SK-N-MC (cell line): Measurements from ENCODE around the gene FOXF2.
"Not testable (repeated sequence)": the region's sequence is repeated elsewhere in the genome, so short reads cannot be mapped to it uniquely, and the experiment has no call there.

Experiments
- DNase-seq: peaks from one replicate; pipeline ENCODE4 v3.0.0-alpha.2; 2011; ENCODE audit warnings: low read depth, low spot score
- H3K27ac ChIP-seq: fragments of 200-600 bp; sonication (generic); 2 replicates; pipeline ENCODE4 v1.5.1; 2016; ENCODE audit warnings: mixed run types
- H3K36me3 ChIP-seq: fragments of 200-600 bp; sonication (generic); 2 replicates; pipeline ENCODE4 v1.6.1; 2017; ENCODE audit warnings: antibody characterized with exemption, low read length, mixed read lengths; ENCODE audit not compliant: insufficient read depth
- H3K4me3 ChIP-seq: fragments of 200-600 bp; sonication (generic); 2 replicates; pipeline ENCODE4 v1.5.1; 2016
- H3K9ac ChIP-seq: fragments of 200-600 bp; sonication (generic); 2 replicates; pipeline ENCODE4 v1.8.0; 2017; ENCODE audit warnings: mixed run types, mixed read lengths; ENCODE audit not compliant: insufficient read length
- H3K9me3 ChIP-seq: fragments of 200-600 bp; sonication (generic); 2 replicates; pipeline ENCODE4 v1.6.1; 2017; ENCODE audit warnings: low read depth, mild to moderate bottlenecking, antibody characterized with exemption, low read length, moderate library complexity, mixed read lengths
- EZH2 ChIP-seq: fragments of 200-600 bp; sonication (generic); IDR thresholded peaks from one replicate; pipeline ENCODE4 v1.6.1; 2017; ENCODE audit warnings: antibody characterized with exemption
- FOXP2 ChIP-seq: optimal IDR thresholded peaks from 2 replicates; pipeline ENCODE3; 2011; ENCODE audit warnings: mild to moderate bottlenecking, moderate library complexity; ENCODE audit not compliant: insufficient read depth; ENCODE audit errors: extremely low read length, control extremely low read depth
- POLR2AphosphoS5 ChIP-seq: IDR thresholded peaks from 2 replicates; pipeline ENCODE4 v1.6.1; 2012; ENCODE audit warnings: mild to moderate bottlenecking, low read depth, low read length, borderline replicate concordance

Gene FOXF2

DNA sequence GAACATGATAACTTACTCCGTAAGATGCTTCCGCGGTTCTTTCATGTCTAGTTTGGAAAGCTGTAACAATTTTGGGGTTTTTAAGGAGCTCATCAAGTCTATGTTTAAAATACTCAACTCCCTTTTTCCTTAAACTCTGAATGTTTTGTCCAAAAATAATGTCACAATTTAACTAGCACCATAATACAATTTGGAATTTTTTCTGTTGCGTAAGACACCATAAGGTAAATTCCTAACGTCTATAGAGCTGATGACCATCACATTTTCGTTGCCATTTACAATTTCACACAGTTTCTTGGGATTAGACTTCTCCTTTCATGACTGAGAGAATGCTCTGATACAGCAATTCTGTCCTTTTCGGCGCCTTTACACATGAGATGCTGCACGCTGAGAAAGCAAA lies 26.7 kb upstream of the FOXF2 start:
- Histone ChIP-seq H3K27ac (no peak overlapping the region), H3K9me3 (no peaks in the 10 kb centered on the region), H3K9ac (no peak overlapping the region), H3K36me3 (no peaks in the 10 kb centered on the region), H3K4me3 (no peak overlapping the region)
- TF ChIP-seq FOXP2 (no peak), POLR2AphosphoS5 (no peak), EZH2 (no peak)
- no peak for DNase-seq

DNA sequence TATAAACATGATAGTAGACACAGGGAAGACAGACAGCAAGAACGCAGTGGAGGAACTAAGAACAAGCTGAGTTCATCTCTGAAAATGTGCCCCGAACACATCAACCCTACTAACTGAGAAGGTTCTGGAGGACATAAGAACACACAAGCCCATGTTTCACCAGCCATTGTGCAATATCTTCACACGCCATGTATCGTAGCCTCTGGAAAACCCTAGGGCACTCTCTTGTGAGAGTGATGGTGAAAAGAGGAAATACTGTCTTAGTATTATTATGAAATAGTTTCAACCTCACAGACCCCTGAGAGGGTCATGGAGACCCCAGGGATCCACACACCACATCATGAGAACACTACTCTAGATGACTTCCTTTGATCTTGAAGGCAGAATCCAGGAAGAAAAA lies 26.1 kb upstream of the FOXF2 start:
- Histone ChIP-seq H3K36me3 (no peaks in the 10 kb centered on the region), H3K9me3 (no peaks in the 10 kb centered on the region), H3K9ac (no peak overlapping the region), H3K4me3 (no peak overlapping the region), H3K27ac (no peak overlapping the region)
- no peak for DNase-seq
- no peak for TF ChIP-seq POLR2AphosphoS5
- TF ChIP-seq EZH2 = no peak
- TF ChIP-seq FOXP2 = no peak

DNA sequence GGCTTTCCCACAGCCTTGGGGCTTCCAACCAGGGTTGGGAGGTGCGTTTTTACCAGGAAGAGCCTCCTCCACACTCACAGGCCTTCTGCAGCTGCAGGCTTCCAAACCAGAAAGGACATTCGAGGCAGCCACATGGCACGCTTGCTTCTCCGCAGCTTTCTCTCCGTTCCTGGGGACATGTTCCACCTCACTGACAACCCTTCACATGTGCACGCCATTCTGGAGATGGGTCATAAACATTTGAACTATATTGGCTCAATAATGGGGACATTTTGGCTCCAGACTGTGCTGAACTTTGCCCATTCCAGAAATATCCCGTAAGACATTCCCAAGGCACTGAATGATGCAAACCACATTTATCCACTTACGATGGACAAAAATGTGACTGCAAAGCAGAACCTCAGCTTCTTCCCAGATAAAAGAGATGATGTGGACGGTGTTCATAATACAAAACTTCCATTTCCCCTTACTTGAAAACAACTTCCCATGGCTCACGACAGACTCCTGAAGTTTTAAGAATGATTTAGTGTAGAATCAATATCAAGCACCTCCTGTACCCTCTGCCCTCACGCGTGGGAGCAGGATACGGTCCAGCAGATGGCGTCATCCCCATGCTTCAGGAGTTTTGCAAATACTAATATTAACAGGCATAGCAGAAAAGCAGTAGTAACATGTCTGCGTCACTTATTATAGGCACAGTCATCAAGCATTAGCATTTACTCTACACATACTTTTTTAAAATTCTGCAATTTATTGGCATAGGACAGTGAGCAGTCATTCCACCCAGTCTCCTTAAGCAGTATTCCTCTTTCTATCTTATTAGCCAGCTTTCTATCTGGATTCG lies 25.4 kb upstream of the FOXF2 start:
- TF ChIP-seq POLR2AphosphoS5 (no peak), FOXP2 (no peak), EZH2 (no peak)
- H3K9ac ChIP-seq = no peak overlapping the region
- H3K27ac ChIP-seq = no peak overlapping the region
- no peaks in the 10 kb centered on the region for H3K9me3 ChIP-seq
- no peak overlapping the region for H3K4me3 ChIP-seq
- H3K36me3 ChIP-seq = no peaks in the 10 kb centered on the region
- DNase-seq = no peak

DNA sequence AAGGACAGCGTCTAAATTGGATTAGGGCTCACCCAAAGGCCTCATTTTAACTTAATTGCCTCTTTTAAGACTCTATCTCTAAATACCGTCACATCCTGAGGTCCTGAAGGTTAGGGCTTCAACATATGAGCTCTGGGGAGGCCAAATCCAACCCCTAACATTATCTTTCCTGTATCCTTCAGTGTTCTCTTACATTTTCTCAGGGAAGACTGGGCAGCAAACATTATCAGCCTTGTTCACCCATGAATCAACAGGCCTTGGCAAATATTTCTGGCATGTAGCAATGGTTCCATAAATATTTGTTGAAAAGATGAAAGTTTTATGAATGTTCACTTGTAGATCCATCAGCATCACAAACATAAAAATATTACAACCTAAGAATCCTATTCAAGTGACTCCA lies 24.6 kb upstream of the FOXF2 start:
- Histone ChIP-seq H3K27ac (no peak overlapping the region), H3K9me3 (no peaks in the 10 kb centered on the region), H3K9ac (no peak overlapping the region), H3K36me3 (no peaks in the 10 kb centered on the region), H3K4me3 (no peak overlapping the region)
- TF ChIP-seq POLR2AphosphoS5 = no peak
- no peak for TF ChIP-seq FOXP2
- no peak for TF ChIP-seq EZH2
- DNase-seq = no peak

DNA sequence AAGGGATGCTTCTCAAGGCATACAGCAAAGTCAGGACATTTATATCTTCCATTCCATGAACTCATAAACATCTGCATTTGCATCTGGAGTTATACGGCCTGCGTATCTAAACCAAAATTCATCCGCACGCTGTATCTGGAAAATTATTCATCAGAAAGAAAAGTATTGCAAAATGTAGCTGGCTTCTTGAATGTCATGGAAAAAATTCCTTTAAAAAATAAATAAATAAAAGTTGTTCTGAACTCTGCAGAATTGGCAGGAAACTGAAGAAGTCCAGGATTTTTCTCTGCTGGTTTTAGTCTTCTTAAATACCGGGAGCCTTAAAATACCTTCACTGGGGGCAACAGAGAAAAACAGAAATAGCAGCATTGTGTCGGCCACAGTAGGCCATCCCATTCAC lies 23.7 kb upstream of the FOXF2 start:
- H3K9me3 ChIP-seq = no peaks in the 10 kb centered on the region
- TF ChIP-seq FOXP2 = no peak
- no peak for TF ChIP-seq EZH2
- no peak for TF ChIP-seq POLR2AphosphoS5
- no peak overlapping the region for H3K9ac ChIP-seq
- H3K27ac ChIP-seq = no peak overlapping the region
- H3K36me3 ChIP-seq = no peaks in the 10 kb centered on the region
- no peak overlapping the region for H3K4me3 ChIP-seq
- no peak for DNase-seq

DNA sequence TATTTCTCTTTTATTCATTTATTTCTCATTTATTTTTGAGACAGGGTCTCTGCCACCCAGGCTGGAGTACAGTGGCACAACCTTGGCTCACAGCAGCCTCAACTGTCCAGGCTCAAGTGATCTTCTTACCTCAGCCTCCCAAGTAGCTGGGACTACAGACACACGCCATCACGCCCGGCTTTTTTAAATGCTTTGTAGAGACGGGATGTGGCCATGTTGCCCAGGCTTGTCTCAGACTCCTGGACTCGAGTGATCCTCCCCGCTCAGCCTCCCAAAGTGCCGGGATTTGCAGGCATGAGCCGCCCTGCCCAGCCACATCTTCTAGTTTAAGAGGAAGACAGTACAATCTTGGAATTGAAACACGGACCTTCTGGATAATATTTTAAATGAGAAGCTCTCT lies 21.6 kb upstream of the FOXF2 start:
- H3K36me3 ChIP-seq = no peaks in the 10 kb centered on the region
- no peak overlapping the region for H3K9ac ChIP-seq
- no peaks in the 10 kb centered on the region for H3K9me3 ChIP-seq
- H3K4me3 ChIP-seq = no peak overlapping the region
- H3K27ac ChIP-seq = no peak overlapping the region
- no peak for DNase-seq
- no peak for TF ChIP-seq EZH2
- no peak for TF ChIP-seq POLR2AphosphoS5
- no peak for TF ChIP-seq FOXP2

DNA sequence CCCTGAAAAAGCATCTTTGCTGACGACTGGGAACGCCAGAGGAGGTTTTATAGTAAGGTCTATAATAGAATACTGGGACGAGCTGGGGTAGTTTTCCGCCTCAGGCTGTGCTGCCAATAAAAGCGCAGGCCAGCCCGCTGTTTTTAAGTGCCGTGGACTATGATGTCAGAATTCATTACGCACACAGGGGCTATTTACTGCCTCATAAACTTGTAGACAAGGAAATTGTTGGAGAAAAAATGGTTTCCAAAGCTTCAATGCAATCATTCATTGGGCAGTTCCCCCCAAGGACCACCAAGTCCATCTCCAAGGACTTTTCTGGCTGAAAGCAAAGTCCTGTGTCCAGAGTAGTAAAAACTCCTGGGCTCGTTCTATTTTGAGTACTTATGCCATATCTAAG lies 20.4 kb upstream of the FOXF2 start:
- TF ChIP-seq FOXP2 = no peak
- Histone ChIP-seq H3K27ac (no peak overlapping the region), H3K36me3 (no peaks in the 10 kb centered on the region), H3K9me3 (no peaks in the 10 kb centered on the region), H3K9ac (no peak overlapping the region), H3K4me3 (no peak overlapping the region)
- no peak for DNase-seq

DNA sequence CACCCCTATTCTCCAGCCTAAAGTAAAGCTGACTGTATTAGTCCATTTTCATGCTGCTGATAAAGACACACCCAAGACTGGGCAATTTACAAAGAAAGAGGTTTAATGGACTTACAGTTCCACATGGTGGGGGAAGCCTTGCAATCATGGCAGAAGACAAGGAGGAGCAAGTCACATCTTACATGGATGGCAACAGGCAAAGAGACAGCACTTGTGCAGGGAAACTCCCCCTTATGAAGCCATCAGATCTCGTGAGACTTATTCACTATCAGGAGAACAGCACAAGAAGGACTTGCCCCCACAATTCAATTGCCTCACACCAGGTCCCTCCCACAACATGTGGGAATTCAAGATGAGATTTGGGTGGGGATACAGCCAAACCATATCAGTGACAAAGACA lies 19.7 kb upstream of the FOXF2 start:
- not testable (repeated sequence) for DNase-seq, H3K9ac ChIP-seq, H3K36me3 ChIP-seq, H3K9me3 ChIP-seq, H3K27ac ChIP-seq, H3K4me3 ChIP-seq

DNA sequence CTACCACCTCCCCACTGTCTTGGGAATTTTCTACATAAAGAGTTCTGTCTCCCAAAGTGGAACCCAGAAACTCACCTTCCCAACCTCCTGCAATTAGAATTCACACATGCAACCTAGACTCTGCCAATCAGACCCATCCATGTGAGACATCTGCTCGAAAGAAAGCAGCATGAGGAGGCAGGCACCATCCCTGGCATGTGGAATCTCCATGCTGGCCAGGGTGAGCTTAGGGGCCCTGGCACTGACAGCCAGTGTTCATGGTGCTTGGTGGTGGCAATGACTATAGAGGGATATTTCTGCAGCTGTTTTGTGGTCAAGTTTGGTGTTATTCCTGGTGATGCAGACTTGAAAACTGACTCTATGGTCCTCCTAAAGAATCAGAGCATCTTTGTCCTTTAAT lies 17.4 kb upstream of the FOXF2 start:
- DNase-seq = no peak
- no peak for TF ChIP-seq EZH2
- Histone ChIP-seq H3K4me3 (no peak overlapping the region), H3K36me3 (no peaks in the 10 kb centered on the region), H3K9ac (no peak overlapping the region), H3K27ac (no peak overlapping the region), H3K9me3 (no peaks in the 10 kb centered on the region)
